ENCODE data around the gene INSL3.

The INSL3 gene

GRCh38 chr19:17846146-17846545 is 24.8 kb upstream of the INSL3 start:
- no peak for DNase-seq (ENCODE audit: low read depth)

DNA sequence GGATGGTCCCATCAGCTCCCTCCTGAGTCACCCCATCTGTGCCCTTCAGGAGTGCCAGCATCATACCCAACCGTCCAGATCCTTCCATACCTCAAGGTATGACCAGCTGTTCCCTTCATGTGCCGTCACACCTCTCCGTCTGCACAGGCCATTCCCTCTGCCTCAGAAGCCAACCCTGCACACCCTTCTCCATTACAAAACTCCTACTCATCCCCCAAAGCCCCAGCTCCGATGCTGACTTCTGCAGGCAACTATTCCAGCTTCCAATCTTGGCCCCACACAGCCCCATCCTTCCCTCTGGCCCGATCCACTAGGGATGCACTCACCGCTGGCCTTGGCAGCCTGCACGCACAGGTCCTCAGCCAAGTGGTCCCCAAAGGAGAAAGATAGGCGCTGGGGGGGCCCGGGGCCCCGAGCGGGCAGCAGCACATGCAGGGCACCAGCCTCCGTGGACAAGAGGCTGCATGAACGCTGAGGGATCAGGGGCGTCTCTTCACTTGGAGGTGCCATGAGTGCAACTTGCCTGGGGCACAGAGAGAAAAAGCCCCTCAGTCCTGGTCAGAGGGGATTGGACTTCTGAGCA is 22.7 kb upstream of the INSL3 start:
- DNase-seq (ENCODE audit: low read depth): no peak

GRCh38 chr19:17843292-17843827 is 22.0 kb upstream of the INSL3 start:
- no peak for DNase-seq (ENCODE audit: low read depth)

- no peak for DNase-seq (ENCODE audit: low read depth)
Observed at GRCh38 chr19:17842663-17843291, 21.5 kb upstream of the INSL3 start.

DNA sequence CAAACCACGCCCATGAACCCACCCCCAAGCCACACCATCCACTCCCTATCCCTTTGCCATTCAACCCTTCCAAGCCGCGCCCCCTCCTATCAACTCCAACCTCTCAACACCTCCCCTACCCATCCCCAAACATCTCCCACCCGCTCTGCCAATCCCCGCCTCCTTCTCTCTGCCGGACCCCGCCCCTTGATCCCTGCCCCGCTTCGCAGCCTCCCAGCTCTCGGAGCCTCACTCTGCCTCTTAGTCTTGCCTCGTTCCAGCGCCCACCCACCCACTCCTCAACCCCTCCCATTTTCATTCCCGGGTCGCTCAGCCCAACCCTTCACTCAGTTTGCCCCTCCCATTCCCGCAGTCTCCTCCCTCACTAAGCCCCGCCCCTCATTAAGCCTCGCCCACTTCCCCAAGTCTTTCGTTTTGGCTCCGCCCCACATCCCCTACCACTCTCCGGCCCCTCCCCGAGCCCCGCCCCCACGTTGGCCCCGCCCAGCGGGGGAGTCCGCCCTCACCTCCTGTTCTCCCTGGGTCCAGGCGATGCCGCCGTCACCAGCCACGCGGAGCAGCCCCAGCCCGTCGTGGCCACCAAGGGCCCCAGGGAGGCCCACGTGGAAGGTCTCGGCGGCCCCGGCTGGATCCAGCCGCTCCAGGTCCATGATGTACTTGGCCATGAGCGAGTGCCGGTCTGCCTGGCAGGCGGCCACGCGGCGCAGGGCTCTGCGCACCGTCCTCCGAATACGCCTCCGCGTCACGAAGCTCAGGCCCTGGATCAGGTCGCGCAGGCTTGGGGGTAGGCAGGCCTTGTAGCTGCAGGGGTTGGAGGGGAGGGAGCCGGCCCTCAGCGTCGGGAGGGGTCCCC is 20.7 kb upstream of the INSL3 start:
- peak; percentile 60 for DNase-seq (ENCODE audit: low read depth)

DNA sequence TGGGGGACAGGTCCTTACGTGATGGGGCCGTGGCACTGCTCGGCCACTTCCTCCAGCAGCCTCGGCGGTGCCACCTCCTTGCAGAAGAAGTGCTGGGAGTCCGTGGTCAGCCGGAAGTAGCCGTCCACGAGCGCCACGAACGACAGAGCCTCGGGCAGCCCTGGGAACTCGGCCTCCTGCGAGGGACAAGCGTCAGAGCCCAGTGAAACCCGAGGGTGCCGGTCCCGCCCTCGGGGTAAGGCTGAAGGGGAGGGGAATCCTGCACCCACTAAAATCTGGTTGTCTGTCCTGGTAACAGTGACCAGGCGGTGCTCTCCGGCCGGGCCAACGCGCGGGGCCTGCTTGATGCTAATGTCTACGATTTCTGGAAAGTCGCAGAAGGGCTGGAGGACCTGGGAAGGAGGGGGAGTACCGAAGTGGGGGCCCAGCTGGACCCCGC is 20.1 kb upstream of the INSL3 start:
- no peak for DNase-seq (ENCODE audit: low read depth)

- DNase-seq (ENCODE audit: low read depth): no peak
Observed at GRCh38 chr19:17840019-17840418, 18.7 kb upstream of the INSL3 start.

GRCh38 chr19:17837972-17838371 is 16.7 kb upstream of the INSL3 start:
- no peak for DNase-seq (ENCODE audit: low read depth)

DNA sequence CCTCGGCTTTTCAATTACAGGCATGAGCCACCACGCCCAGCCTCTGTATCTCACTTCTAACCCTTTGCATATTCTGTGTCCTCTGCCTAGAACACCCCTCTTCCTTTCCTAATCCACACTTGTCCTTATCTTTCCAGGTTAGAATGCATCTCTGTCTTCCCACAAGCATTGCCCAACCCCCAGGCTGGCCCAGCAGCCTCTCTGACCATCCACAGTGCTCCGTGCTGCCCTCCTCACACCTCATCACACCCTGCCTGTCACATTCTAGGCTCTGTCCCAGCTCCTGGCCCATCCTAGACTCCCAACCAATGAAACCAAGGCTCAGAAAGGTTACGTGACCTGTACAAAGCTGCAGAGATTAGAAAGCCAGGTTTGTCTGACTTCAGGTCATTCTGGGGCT is 15.2 kb upstream of the INSL3 start:
- DNase-seq (ENCODE audit: low read depth): no peak

GRCh38 chr19:17835182-17836006 is 14.1 kb upstream of the INSL3 start:
- no peak for DNase-seq (ENCODE audit: low read depth)

GRCh38 chr19:17834350-17835181 is 13.2 kb upstream of the INSL3 start:
- no peak for DNase-seq (ENCODE audit: low read depth)

GRCh38 chr19:17832443-17833208 is 11.3 kb upstream of the INSL3 start:
- no peak for DNase-seq (ENCODE audit: low read depth)

DNA sequence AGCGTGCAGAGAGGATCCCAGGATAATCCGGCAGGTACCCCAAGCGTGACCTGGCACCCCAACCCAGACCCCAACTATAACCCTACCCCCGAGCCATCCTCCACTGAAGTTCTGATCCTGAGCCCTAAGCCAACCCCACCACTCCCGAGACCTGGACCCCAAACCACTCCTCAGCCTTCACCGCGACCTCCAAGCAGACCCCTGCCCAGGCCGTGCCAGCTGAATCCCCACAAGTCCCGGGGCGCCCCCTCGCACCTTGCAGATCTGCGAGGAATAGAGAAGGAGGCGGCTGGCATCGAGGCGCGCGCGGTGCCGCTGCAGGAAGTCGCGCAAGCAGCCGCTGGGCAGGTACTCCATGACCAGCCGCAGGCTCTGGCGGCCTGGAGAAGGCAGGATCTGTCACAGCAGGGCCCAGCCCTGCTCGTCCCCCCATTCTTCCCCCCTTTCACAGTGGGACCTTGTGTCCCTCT is 10.1 kb upstream of the INSL3 start:
- DNase-seq (ENCODE audit: low read depth): no peak

DNA sequence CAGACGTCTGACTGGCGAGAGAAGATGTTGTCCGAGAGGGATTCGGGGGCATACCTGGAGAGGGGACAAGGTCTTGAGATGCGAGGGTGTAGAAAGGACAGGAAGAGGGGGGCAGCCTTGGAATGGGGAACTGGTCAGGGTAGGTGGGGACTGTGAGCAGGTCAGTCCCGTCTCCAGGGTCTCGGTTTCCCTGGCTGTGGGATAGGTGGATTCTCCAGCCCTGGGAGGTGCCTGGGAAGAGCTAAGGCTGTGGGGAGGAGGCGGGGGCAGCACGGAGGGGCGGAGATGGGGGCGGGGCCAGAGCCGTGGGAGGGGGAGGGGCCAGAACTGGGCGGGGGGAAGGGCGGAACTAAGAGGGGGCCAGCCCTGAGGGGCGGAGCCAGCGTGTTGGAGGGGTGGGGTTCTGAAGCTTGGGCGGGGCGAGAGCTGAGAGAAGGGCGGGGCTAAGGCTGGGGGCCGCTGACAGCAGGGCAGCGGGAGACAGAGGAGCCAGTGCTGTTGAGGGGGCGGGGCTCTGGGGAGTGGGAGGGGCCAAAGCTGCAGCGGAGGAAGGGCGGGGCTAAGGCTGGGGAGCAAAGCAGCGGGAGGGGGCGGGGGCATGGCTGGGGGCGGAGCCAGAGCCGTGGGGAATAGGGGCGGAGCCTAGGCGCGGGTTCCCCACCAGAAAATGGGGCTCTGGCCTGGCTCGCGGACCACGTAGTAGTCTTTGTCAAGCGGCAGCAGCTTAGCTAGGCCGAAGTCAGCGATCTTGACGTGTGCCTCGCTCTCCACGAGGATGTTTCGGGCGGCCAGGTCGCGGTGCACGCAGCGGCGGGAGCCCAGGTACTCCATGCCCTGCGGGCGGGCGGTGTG is 9.5 kb upstream of the INSL3 start:
- peak; percentile 38 for DNase-seq (ENCODE audit: low read depth)

DNA sequence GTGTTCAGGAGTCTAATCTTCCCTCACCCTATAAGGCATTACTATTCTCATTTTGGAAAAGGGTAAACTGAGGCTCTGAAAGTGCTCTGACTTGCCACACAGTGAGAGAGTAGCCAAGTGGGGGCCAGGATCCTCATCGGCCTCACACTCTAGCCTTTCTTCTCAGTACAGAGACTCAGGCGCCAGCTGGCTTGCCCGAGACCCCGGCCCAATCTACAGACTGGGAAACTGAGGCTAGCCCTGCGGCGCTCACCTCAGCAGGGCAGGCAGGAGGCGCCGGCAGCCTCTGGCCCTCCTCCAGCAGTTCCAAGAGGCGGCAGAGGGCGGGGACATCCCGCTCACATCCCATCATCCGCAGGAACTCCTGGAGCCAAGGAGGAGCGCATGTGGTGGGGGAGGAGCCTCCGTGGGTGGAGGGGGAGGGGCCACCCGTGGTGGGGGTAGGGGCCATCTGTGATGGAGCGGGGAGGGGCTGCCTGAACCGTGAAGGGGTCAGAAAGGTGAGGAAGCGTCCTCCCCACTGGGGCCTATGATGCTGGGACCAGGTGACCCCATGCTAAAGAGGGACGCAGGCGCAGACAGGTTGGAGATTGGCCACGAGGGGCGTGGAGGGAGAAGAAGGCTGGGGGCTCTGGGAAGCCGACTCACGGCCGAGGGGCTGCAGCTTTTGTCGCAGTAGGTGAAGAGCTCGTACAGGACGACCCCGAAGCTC is 8.7 kb upstream of the INSL3 start:
- DNase-seq (ENCODE audit: low read depth): no peak

- no peak for DNase-seq (ENCODE audit: low read depth)
Observed at GRCh38 chr19:17826508-17827056, 5.3 kb upstream of the INSL3 start.

DNA sequence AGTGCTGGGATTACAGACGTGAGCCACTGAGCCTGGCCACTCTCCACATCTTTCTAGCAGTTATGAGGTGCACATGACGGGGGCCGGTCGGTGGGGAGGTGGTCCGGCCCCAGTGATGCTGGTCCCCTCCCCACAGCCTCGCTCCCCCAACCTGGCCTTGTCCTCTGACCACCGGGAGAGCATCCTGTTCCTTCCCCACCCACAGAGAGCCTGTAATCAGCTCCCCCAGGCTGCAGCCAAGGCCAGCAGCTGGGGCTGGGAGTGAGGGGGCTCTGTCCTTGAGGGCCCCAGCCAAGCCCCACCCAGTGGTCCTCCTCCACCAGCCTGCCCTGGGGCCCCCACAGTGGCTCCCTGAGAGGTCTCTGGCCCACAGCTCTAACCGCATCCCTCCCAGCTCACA is 3.0 kb upstream of the INSL3 start:
- DNase-seq (ENCODE audit: low read depth): no peak

GRCh38 chr19:17817668-17818363 is 3.5 kb downstream of the INSL3 start:
- no peak for DNase-seq (ENCODE audit: low read depth)
